Keratinocyte (primary cell): Measurements from ENCODE around the gene C1orf35. TPM values are rescaled to one million over a fixed set of nuclear protein-coding genes. Genes with fewer than 3 reads are reported as not detected.

Experiments used
- DNase-seq: peaks from one replicate; pipeline ENCODE4 v3.0.0-alpha.2; 2011; ENCODE audit warnings: low read depth, missing footprints, low spot score
- FAIRE-seq: peaks from 2 replicates; lab custom pipeline; 2011; peaks lifted over from hg19 to GRCh38; lab: Jason Lieb, UNC
- H2AFZ ChIP-seq: 2 replicates; pipeline ENCODE4 v1.6.0; 2012; ENCODE audit warnings: low read length, control low read depth, inconsistent platforms; ENCODE audit not compliant: control insufficient read depth
- H3K27ac ChIP-seq: 2 replicates; pipeline ENCODE4 v1.5.1; 2011; ENCODE audit warnings: low read length; ENCODE audit not compliant: control insufficient read depth, insufficient read depth
- H3K27me3 ChIP-seq: 3 replicates; pipeline ENCODE4 v1.6.0; 2011; ENCODE audit warnings: low read length; ENCODE audit not compliant: control insufficient read depth, insufficient read depth; ENCODE audit errors: extremely low read depth
- H3K36me3 ChIP-seq, 2 experiments: 2 replicates in 1 of 2; 3 replicates in 1 of 2; pipeline ENCODE4 v1.5.1; 2011; ENCODE audit warnings: low read length in 2 of 2, mild to moderate bottlenecking in 1 of 2; ENCODE audit not compliant: control insufficient read depth in 2 of 2, insufficient read depth in 2 of 2; ENCODE audit errors: extremely low read depth in 1 of 2
- H3K4me1 ChIP-seq: 3 replicates; pipeline ENCODE4 v1.5.1; 2011; ENCODE audit warnings: low read length; ENCODE audit not compliant: control insufficient read depth, insufficient read depth; ENCODE audit errors: extremely low read depth
- H3K4me2 ChIP-seq: 3 replicates; pipeline ENCODE4 v1.6.0; 2011; ENCODE audit warnings: low read depth, low read length; ENCODE audit not compliant: control insufficient read depth, insufficient read depth; ENCODE audit errors: extremely low read depth
- H3K4me3 ChIP-seq, 3 experiments: fragments of 200-600 bp in 1 of 3; sonication (generic) in 1 of 3; 2 replicates in 2 of 3; 3 replicates in 1 of 3; pipeline ENCODE4 v1.5.1; 2011 to 2016; ENCODE audit warnings: low read length in 3 of 3, mild to moderate bottlenecking in 3 of 3, control low read depth in 2 of 3, inconsistent platforms in 1 of 3, low read depth in 1 of 3, mixed read lengths in 1 of 3, mixed run types in 1 of 3, moderate library complexity in 1 of 3; ENCODE audit not compliant: control insufficient read depth in 2 of 3, insufficient read depth in 2 of 3; ENCODE audit errors: extremely low read depth in 1 of 3
- H3K79me2 ChIP-seq: 2 replicates; pipeline ENCODE4 v1.6.0; 2012; ENCODE audit warnings: low read length; ENCODE audit not compliant: control insufficient read depth, insufficient read depth
- H3K9ac ChIP-seq: 3 replicates; pipeline ENCODE4 v1.6.0; 2011; ENCODE audit warnings: low read length; ENCODE audit not compliant: control insufficient read depth, insufficient read depth; ENCODE audit errors: extremely low read depth
- H3K9me1 ChIP-seq: 3 replicates; pipeline ENCODE4 v1.6.0; 2011; ENCODE audit warnings: low read length; ENCODE audit not compliant: control insufficient read depth, insufficient read depth; ENCODE audit errors: extremely low read depth
- H3K9me3 ChIP-seq: 2 replicates; pipeline ENCODE4 v1.5.1; 2012; ENCODE audit warnings: low read depth, low read length; ENCODE audit not compliant: control insufficient read depth
- H4K20me1 ChIP-seq: 3 replicates; pipeline ENCODE4 v1.6.0; 2011; ENCODE audit warnings: low read length; ENCODE audit not compliant: control insufficient read depth, insufficient read depth; ENCODE audit errors: extremely low read depth
- EZH2 ChIP-seq: IDR thresholded peaks from one replicate; pipeline ENCODE4 v1.6.1; 2012; ENCODE audit warnings: inconsistent platforms, mild to moderate bottlenecking, low read length, moderate library complexity
- dilution Hi-C: fragments of 300-500 bp; cut with MboI; formaldehyde crosslinking; loops from one replicate; pipeline ENCODE4 v1.7.0; 2020; ENCODE audit warnings: low sequenced_read_pairs; ENCODE audit not compliant: extremely low pct_ligation_motif_present
- polyA plus RNA-seq, 5 experiments: library from polyadenylated mRNA; depleted of rRNA in 3 of 5; stranded (reverse) in 3 of 5; stranded (forward) in 1 of 5; unstranded in 1 of 5; fragments of >200 nt; gene quantifications; 1 replicate in 1 of 5; 2 replicates in 3 of 5; 3 replicates in 1 of 5; pipeline versions ENCODE4 v1.2.1 to v1.2.3, GENCODE V29; 2011 to 2012; ENCODE audit warnings: missing spikeins in 2 of 5, low read depth in 1 of 5, low replicate concordance in 1 of 5
- TF ChIP-seq, protein P1 (sequence below), 3 experiments: IDR thresholded peaks in 1 of 3; conservative IDR thresholded peaks in 1 of 3; optimal IDR thresholded peaks in 1 of 3; 2 replicates in 2 of 3; 3 replicates in 1 of 3; pipeline versions ENCODE3 to v1.5.1; 2011; ENCODE audit warnings: low read length in 3 of 3, mild to moderate bottlenecking in 3 of 3, moderate library complexity in 2 of 3, control low read depth in 1 of 3, inconsistent platforms in 1 of 3; ENCODE audit not compliant: insufficient read depth in 2 of 3; ENCODE audit errors: extremely low read depth in 1 of 3

The C1orf35 gene
- polyA plus RNA-seq, 1 donor (not counting 4 experiments of a cell fraction or from before 2014, with no cell fraction given) = 8.2 TPM

DNA sequence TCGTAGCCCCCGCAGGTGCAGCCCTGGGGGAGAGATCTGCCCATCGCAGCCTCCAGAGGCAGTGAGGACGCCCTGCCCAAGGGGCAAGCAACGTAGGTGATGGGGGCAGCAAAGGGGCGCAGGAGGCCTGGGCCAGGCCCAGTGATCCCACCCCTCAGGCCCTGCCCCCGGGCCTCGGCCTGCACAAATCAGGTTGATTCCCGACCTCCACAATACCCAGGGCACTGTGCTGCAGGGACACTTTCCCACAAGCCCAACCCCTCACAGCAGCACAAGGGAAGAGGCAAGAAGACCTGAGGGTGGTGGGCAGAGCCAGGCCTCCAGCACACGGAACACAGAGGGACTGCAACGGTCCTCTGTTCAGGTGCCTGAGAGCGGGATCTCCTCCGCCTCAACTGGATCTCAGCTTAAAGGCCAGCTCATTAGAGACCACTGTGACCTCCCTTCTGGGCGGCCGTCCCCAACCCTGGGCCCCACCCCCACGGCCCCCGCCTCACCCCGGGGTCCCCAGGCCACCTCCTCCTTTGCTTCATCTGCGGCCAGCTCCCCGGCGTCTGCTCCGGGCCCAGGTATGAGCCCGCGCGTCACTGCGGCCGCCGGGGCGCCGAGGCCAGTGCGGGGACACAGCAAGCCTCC, 21.4 kb downstream of the C1orf35 start:
- Histone ChIP-seq H3K9ac (peak overlapping the region; percentile 95), H4K20me1 (peaks cover 30% of the 10 kb centered on the region), H3K9me1 (peaks cover 10% of the 10 kb centered on the region), H3K36me3 (peaks cover 0 to 17% of the 10 kb centered on the region in 2 experiments), H2AFZ (peak overlapping the region; percentile 62), H3K4me2 (peak overlapping the region; percentile 91), H3K4me1 (peaks cover 27% of the 10 kb centered on the region), H3K9me3 (no peaks in the 10 kb centered on the region), H3K27me3 (no peaks in the 10 kb centered on the region), H3K27ac (peak overlapping the region; percentile 74), H3K79me2 (peaks cover 62% of the 10 kb centered on the region), H3K4me3 (peak overlapping the region; percentile 79 to 97 (median 81))
- FAIRE-seq (no peak), DNase-seq (no peak)
- no peak for TF ChIP-seq EZH2
- TF ChIP-seq, protein P1, sequence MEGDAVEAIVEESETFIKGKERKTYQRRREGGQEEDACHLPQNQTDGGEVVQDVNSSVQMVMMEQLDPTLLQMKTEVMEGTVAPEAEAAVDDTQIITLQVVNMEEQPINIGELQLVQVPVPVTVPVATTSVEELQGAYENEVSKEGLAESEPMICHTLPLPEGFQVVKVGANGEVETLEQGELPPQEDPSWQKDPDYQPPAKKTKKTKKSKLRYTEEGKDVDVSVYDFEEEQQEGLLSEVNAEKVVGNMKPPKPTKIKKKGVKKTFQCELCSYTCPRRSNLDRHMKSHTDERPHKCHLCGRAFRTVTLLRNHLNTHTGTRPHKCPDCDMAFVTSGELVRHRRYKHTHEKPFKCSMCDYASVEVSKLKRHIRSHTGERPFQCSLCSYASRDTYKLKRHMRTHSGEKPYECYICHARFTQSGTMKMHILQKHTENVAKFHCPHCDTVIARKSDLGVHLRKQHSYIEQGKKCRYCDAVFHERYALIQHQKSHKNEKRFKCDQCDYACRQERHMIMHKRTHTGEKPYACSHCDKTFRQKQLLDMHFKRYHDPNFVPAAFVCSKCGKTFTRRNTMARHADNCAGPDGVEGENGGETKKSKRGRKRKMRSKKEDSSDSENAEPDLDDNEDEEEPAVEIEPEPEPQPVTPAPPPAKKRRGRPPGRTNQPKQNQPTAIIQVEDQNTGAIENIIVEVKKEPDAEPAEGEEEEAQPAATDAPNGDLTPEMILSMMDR (optimal IDR thresholded peaks at IDR 0.05 in 1 of 3, IDR thresholded peaks at IDR 0.05 in 1 of 3, conservative IDR thresholded peaks at IDR 0.05 in 1 of 3; ENCODE audit: extremely low read depth in 1 of 3, insufficient read depth in 2 of 3, low read length in 3 of 3) = no peak
- dilution Hi-C loops = no loop called here

DNA sequence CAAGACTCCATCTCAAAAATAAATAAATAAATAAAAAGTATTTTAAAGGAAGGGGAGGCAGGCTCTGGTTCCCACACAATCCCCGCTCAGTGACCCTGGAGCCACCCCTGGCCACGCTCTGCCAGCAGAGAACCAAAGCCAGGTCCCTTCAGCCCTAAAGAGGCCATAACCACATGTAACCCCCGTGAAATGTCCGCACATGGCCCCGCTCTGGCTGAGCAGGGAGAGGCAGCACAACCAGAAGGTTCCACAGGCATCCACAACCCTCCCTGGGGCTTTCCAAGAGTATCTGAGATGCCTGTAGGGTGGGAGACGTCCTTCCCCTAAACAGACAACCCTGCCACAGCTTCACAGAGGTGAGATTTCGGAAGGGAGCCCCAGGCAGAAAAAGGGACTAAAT, 22.0 kb downstream of the C1orf35 start:
- DNase-seq = no peak
- Histone ChIP-seq H3K9ac (peak overlapping the region; percentile 95), H3K4me2 (peak overlapping the region; percentile 91), H3K9me1 (peaks cover 10% of the 10 kb centered on the region), H4K20me1 (peaks cover 26% of the 10 kb centered on the region), H3K79me2 (peaks cover 57% of the 10 kb centered on the region), H3K9me3 (no peaks in the 10 kb centered on the region), H3K36me3 (peaks cover 0 to 16% of the 10 kb centered on the region in 2 experiments), H3K4me3 (peak overlapping the region; percentile 79 to 97 (median 81)), H3K27me3 (no peaks in the 10 kb centered on the region), H3K27ac (peak overlapping the region; percentile 40), H3K4me1 (peaks cover 23% of the 10 kb centered on the region), H2AFZ (no peak overlapping the region)
- TF ChIP-seq, protein P1 (optimal IDR thresholded peaks at IDR 0.05 in 1 of 3, IDR thresholded peaks at IDR 0.05 in 1 of 3, conservative IDR thresholded peaks at IDR 0.05 in 1 of 3; ENCODE audit: extremely low read depth in 1 of 3, insufficient read depth in 2 of 3, low read length in 3 of 3) = no peak
- TF ChIP-seq EZH2 = no peak
- dilution Hi-C loops = no loop called here
- no peak for FAIRE-seq
